ENCODE results near the gene TMEM144.

- TF ChIP-seq CTCF (conservative IDR thresholded peaks at IDR 0.05): no peak
- TF ChIP-seq ZFX (IDR thresholded peaks at IDR 0.05): no peak
Measured at GRCh38 chr4:158181906-158182305, 28.4 kb upstream of the TMEM144 start.
